HG02642 (cell line): Measurements from ENCODE around the gene MED27.

Source experiments
- ATAC-seq: cut with Tn5 transposase; IDR thresholded peaks from one replicate; pipeline ENCODE4 v1.9.1; 2021; ENCODE audit warnings: mild to moderate bottlenecking; ENCODE audit not compliant: unreplicated experiment, poor library complexity

The MED27 gene, protein sequence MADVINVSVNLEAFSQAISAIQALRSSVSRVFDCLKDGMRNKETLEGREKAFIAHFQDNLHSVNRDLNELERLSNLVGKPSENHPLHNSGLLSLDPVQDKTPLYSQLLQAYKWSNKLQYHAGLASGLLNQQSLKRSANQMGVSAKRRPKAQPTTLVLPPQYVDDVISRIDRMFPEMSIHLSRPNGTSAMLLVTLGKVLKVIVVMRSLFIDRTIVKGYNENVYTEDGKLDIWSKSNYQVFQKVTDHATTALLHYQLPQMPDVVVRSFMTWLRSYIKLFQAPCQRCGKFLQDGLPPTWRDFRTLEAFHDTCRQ

DNA sequence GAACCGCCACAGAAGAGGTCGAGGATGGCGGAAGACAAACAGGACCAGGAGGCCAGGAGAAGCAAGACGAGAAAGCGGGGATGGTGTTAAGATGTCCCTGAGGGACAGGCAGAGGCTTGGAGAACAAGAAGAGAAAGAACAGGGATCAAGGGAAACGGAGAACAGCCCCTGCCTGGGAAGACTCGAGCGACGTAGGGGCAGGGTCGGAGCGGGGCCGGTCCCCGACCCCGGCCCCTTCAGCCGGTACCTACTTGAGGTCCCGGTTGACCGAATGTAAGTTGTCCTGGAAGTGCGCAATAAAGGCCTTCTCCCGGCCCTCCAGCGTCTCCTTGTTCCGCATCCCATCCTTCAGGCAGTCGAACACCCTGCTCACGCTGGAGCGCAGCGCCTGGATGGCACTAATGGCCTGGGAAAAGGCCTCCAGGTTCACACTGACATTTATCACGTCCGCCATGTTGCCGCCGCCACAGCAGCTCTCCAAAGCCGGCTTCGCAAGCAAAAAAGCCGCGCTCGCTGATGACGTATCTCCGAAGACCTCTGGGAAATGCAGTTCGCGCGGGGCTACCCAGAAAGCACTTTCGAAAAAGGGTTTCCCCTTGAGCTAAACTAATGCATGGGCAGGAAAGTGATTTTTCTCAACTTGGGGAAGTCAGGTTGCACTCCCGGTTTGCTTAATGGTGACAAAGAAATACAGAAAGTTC lies at the start of gene MED27:
Gene MED27 (minus strand): TSS at position 477 of the 701 bp plus-strand sequence. CDS start 23 bp downstream, at position 454.
- peak; percentile 91 for ATAC-seq

DNA sequence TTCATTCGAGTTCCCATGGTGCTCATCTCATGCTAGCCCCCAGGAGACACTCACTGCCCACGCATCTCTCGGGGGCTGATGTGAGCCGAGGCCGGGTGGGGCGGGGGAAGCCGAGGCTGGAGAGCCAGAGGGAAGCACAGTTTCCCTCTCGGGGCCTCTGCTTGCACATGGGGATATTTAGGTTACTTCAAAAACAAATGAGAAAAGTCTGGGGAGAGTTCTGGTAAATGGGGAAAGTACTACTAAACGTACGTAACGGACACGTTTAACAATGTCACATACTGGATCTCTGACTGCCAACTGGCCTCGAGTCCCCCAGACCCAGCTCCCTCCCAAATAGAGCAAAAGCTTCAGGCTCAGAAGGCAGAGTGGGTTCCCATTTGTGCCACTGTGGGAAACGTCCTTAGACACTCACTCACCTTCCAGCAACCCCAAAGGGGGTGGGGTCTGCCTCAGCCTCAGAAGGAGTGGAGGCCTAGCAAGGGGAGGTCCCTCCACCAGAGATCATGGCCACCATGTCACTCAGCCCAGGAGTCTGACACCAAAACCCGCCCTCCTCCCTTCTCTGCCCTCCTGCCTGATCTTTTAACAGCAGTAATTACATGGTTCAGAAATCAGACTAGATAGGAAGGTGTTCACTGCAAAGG lies 48.3 kb upstream of the MED27 start:
- no peak for ATAC-seq

DNA sequence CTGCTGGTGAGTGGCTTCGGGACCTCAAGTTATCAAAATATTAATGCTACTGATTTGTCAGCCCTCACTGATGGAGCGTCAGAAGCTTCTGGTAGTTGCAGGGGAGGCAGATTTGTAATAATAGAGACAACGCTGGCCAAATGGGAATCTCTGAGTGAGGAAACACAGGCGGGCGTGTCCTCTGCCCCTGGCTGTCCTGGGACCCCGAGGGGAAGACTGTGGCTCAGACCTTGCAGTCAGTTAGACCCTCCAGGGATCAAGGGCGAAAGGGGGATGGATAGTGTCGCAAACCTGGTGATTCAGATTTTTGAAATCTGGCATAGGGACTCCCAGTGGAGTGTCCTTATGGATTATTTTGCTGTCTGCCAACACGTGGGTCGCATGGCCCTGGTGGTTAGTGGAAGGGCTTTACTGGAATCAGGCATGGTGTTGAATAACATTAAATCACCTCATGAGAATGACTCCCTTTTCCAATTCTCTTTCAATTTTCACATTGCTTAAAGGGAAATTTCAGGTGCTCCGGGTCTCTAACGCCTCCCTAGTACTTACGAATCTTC lies 47.1 kb upstream of the MED27 start:
- ATAC-seq = no peak

DNA sequence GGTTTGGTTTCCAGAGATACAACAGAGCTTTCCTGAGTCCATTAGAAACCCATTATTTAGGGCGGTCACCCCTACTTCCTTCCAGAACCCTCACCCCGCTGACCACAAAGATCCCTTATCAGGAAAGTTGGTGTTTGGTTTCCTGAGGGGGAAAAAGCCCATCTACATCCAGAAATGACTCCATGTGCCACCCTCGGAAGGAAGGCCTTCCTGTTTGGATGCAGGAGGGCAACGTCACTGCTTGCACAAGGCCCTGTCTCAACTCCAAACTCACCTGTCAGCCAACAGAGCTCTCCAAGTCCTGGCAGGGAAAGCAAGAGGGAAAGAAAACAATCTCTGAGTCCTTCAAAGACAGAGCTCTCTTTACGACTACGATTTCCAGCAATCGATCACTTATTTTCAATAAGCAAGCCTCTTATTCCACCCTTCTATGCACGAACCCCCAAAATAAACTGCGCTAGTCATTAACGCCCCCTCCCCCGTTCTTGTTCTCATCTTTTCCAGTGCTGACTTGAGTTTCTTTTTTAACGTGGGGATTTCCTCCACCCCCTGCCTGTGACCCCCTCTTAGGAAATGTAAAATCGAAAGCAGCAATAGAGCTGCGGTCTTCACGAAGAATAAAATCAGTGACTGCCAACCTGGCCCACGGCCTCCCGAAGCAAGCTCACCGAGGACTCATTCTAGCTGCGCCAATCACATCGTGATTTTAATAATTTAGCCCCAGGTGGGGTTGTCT lies 46.4 kb upstream of the MED27 start:
- no peak for ATAC-seq

DNA sequence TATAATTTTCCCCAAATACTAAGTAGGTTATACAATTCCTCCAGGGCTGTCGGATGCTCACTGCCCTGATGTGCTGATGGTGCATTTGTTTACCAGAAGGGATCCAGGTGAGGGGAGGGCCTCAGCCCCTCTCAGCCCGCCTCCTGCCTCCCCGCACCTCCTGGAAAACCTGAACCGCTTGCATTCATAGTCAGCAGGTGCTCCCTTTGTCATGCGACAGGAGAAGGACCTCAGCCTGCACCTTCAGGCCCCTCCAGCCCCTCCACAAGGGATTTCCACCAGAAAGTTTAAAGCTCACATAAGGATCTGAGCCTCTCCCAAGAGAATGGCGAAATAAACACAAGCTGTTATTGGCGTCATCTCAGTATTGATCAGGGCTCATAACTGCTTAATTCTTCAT lies 45.7 kb upstream of the MED27 start:
- ATAC-seq = no peak

DNA sequence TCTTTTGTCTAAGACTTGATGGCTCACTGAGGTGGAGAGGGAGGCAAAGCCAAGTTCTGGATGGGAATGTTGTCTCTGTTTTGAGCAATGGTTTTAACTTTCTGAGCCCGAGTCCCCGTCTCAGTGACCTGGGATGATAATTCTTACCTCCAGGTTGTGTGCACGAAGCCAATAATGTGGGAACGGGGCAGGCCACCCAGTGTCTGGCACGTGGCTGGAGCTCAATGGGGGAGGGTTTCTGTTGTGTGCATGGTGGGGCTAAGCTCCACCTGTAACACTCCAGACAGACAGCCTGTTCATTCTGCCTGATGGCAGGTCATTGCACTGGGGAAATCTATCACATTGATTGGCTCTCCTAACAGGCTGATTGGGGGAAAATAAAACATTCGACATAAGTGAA lies 45.1 kb upstream of the MED27 start:
- no peak for ATAC-seq

DNA sequence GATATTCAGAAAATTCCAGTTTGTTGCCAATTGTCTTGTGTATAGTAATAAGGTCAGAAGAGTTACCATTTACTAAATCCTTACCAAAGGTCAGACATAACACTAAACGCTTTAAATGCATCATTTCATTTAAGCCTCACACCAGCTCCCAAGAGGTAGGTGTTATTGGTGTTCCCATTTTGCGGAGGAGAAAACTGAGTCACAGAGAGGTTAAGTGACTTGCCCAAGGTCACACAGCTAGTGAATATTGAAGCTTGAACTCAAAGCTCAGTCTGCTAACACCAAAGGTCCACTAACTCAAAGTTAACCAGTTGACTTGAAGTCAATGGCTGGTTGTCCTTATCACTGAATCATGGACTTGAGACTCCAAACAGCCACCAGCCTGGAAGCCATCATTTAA lies 41.4 kb upstream of the MED27 start:
- ATAC-seq = no peak

DNA sequence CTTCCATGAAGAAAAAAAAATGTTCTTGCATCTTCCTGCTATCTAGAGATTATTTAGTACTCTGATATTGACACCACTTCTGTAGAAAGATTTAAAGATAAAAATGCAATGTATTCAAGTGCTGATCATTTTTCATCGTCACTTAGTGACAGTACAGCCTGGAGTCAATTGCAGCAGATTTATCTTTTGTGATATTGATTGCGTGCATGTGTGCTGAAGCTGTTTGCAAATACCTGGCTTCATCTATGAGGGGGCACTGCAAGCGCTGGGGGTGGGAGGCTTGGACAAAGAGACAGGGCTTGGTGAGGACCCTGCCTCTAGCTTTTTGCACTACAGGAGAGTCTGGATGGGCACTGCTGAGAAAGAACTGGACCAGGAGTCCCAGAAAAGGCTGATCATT lies 38.0 kb upstream of the MED27 start:
- no peak for ATAC-seq

DNA sequence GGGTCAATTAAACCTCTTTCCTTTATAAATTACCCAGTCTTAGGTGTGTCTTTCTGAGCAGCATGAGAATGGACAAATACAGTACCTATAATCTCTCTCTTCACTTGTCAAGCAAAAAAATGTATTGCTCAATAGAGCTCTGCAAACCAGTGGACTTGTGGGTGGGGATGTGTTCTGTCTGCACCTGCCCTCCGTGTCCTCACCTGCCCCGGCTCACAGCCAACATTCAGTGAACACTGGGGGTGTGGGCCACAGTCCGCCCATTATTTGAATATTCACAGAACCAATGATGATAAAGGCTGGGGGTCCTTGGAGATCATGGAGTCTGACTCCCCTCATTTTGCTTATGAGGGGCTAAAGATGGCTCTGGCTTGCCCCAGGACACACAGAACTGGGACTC lies 36.9 kb upstream of the MED27 start:
- ATAC-seq = no peak

DNA sequence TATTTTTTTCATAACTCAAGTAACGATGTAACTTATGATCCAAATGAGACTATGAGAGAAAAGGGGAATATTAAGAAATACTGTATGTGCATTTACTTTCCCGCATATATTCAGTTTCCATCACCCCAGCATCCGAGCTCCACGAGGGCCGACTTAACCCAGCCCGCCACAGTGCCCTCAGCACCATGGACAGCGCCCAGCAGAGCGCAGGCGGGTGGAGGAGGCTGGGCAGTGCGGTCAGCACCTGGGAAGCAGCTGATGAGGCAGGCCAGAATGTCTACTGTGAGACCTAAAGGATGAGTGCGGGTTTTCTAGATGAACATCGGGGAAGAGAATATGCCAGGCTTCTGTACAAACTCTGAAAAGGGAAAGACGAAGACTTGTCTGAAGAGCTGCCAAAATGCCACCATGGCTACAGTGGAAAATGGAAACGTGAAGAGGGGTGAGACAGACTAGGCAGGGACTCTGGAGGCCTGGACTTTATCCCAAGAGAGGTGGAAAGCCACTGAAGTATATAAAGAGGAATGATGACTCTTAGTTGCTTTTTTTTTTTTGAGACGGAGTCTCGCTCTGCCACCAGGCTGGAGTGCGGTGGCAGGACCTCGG lies 34.5 kb upstream of the MED27 start:
- no peak for ATAC-seq

DNA sequence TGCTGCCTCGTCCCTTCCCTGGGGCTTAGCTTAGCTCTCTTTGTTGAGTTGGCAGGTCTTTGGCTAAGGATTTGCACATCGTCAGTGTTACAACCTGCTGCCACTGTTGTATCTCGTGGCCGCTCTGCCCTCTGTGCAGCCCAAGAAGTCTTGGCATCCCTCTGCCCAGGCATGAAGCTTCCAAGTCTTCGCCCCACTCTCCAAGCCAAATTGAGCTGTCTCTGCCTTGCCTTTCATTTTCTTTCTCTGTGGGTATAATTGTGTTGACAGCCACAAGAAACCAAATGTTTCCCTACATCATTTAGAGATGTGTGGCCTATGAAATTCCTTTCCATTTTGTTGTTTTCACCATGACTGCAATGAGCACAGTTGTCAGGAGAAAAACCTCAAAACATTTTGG lies 29.6 kb upstream of the MED27 start:
- no peak for ATAC-seq

DNA sequence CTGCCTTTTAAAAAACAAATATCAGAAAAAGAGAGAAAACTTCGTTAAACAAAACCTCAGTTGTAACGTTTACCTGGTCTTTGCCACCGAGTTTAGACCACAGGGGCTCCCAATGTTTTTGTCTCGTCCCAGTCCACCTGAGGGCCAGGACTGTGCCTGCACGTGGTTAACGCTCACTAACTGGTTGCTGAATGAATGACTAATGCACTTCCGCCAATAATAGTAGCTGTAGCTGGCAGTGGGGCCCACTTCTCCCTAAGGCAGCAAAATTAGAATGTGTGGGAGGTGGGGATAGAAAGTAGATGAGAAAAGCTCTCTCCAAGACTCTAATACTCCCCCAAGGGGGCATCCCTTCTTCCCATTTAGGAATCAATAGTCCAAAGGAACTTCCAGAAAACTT lies 29.1 kb upstream of the MED27 start:
- no peak for ATAC-seq

DNA sequence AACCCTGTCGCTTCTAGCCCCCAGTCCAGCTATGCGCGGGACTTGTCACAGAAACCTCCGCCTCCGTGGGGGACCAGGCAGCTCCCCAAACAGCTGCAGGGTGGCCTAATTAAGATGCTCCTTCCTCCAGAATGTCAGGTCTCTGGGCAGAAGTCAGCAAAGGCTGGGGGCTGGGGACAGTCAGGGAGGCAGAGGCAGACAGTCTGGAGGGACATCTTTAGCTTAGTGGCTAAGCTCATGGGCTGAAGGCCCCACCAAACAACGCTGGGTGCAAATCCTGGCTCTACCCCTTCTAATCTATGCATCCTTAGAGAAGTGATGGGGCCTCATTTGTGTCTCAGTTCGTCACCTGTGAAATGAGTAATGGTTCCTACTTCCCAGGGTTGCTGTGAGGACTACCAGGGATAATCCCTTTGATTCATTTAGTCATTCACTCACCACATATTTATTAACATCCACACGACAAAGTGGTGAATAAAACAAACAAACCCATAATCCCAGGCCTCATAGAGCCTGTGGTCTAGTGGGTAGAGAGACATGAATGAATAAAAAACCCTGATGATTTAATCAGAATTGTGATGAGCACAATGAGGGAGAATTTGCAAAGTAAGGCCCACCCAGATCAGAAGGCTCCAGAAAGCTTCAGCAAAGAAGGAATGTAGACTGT lies 20.2 kb upstream of the MED27 start:
- no peak for ATAC-seq

DNA sequence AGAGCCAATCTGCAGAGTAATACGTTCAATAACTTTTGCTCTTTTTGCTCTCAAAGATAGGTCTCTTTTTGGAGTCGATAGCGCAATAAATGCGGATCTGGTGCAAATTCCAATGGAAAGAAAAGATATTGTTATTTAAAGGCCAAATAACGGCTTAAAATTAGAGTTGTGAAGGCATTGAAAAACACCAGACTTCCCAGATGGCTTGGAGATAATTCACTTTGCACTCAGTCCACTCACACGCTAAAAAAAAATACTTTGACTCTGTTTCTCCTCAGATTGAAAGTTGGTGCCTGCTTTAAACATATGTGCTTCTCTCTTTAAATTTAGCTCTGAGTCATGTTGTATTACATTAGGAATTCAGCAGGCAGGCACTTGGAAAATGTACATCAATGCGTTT lies 19.5 kb upstream of the MED27 start:
- no peak for ATAC-seq

DNA sequence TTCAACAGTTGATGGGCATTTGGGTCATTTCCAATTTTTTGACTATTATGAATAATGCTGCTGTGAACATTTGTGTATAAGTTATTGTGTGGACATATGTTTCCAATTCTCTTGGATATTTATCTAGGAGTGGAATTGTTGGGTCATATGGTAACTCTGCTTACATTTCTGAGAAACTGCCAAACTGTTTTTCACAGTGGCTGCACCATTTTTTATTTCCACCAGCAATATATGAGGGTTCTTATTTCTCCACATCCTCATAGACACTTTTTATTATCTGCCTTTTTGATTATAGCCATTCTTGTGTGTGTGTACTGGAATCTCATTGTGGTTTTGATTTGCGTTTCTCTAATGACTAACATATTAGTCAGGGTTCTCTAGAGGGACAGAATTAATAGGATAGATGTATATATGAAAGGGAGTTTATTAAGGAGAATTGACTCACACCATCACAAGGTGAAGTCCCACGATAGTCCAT lies 14.7 kb upstream of the MED27 start:
- no peak for ATAC-seq

DNA sequence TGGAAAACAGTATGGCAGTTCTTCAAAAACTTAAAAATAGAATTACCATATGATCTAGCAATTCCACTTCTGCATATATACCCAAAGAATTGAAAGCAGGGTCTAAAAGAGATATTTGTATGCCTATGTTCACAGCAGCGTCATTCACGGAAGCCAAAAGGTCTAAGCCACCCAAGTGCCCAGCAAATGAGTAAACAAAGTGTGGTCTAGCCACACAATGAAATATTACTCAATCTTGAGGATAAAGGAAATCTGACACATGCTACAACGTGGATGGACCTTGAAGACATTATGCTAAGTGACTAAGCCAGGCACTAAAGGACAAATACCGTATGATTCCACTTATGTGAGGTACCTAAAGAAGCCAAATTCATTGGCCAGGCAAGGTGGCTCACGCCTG lies 11.1 kb upstream of the MED27 start:
- no peak for ATAC-seq

DNA sequence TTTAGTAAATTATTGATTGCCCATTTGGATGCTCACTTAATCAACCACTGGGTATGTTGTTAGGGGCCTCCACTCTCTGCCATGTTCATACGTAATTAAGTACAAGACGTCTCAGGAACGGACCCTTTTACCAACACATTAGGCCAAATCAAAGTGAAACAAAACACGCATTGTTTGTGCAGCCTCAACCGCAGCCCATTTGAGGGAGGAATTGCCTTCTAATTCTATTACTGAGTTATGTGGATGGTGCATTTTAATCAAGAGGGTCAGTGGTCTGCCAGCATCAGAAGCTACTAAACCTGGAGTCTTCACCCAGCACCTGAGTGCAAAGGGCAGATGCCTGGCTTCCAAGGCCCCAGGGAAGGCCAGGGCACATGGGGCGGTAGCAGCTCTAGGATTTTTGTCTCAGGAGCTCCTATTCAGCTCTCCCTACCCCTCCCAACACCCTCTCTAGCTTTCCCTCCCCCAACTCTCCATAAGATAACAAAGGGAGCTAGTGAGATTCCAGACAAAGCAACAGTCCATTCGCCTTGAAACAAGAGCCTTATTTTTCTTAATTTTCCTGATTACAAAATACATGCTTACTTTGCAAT lies 7.9 kb upstream of the MED27 start:
- no peak for ATAC-seq

DNA sequence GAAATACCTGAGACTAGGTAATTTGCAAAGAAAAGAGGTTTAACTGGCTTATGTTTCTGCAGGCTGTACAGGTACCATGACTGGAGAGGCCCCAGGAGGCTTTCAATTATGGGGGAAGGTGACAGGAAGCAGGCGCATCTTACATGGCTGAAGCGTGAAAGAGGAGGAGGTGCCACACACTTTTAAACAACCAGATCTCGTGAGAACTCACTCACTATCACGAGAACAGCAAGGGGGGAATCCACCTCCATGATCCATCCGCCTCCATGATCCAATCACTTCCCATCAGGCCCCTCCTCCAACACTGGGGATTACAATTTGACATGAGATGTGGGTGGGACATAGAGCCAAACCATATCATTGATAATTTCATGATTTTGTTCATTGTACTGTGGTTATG lies 2.5 kb upstream of the MED27 start:
- ATAC-seq = no peak

DNA sequence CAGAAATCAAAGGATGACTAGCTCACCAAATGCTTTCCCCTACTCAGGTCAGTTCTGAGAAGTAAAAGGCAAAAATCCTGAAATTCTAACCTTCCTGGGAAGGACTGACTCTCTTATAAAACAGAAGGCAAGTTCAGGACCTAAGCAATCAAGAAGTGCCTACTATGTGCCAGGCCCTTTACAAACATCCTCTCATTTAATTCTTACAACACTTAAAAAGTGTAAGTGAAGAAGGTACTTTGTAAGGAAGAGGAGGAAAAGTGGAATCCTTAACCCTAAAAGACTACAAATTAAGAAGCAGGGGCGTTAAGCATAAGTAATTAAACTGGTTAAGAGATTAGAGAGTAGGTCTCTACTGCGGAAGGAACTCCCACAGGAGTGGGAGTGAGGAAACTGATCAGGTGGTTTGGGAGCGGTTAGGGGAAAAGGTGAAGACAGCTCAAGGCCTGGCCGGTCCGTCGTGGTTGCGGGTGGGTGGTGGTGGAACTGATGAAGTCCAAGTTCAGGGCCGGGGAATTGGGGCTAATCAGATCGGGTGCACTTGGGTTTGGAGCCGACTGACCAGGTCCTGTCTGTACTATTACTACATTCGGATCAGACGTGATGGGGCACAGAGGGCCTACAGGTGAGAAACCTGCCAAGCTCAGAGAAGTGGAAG lies 839 bp downstream of the MED27 start:
- ATAC-seq = peak; percentile 7
